MM.1S (cell line): ENCODE measurements around the gene MPRIP.

Experiments
- CTCF ChIP-seq: fragments of 300-600 bp; sonication (generic); IDR thresholded peaks from 2 replicates; pipeline ENCODE4 v1.5.1; 2016; ENCODE audit warnings: antibody characterized with exemption, low read length, mixed read lengths
- EZH2phosphoT487 ChIP-seq: fragments of 300-600 bp; sonication (generic); IDR thresholded peaks from 2 replicates; pipeline ENCODE4 v1.6.1; 2018; ENCODE audit warnings: antibody characterized with exemption, low read length

DNA sequence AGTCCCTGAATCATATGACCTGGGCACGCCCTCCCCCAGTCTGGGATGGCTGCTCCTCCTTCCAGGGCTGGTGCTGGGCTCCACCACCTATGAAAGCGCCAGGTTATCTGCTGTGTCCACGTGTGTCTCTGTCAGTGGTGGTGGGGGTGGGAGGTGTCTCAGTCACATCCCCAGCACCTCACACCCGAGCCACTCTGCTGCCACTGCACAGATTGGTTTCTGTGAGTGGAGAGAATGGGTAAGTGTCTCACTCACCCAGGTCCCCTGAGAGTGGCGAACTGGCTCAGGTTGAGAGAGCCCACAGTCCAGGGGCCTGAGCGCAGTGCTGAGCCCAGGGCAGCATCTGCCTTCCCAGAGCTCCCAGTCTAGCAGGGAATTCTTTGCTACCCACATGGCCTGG lies 84.9 kb downstream of the MPRIP start:
- TF ChIP-seq CTCF (no peak), EZH2phosphoT487 (no peak)
